ENCODE results near the gene SLC3A2. TPM values are rescaled to one million over a fixed set of nuclear protein-coding genes. Genes with fewer than 3 reads are reported as not detected.

Gene SLC3A2
- total and polyA plus RNA-seq, 10 donors, result 48.7 to 138 (median 111) TPM

- Histone ChIP-seq H3K9me3 (no peaks in the 10 kb centered on the region), H3K27me3 (replicated peaks in 1 of 7) (peaks cover 0 to 22% (median 4%) of the 10 kb centered on the region in 7 donors), H3K4me3 (no peak overlapping the region), H3K36me3 (no peaks in the 10 kb centered on the region), H3K4me1 (peaks cover 0 to 17% (median 12%) of the 10 kb centered on the region in 6 donors), H3K27ac (no peak overlapping the region)
- intact Hi-C loops (cut with DNase I; ENCODE audit: low total_unique reads), result no loop called here
- 71 to 77% (median 73%) methylated on average over 13 to 14 of the region's 14 CpGs for WGBS, 5 donors
- TF ChIP-seq POLR2AphosphoS5 (IDR thresholded peaks at IDR 0.05) (no peak), POLR2A (IDR thresholded peaks at IDR 0.05) (no peak)
- TF ChIP-seq, protein P1, sequence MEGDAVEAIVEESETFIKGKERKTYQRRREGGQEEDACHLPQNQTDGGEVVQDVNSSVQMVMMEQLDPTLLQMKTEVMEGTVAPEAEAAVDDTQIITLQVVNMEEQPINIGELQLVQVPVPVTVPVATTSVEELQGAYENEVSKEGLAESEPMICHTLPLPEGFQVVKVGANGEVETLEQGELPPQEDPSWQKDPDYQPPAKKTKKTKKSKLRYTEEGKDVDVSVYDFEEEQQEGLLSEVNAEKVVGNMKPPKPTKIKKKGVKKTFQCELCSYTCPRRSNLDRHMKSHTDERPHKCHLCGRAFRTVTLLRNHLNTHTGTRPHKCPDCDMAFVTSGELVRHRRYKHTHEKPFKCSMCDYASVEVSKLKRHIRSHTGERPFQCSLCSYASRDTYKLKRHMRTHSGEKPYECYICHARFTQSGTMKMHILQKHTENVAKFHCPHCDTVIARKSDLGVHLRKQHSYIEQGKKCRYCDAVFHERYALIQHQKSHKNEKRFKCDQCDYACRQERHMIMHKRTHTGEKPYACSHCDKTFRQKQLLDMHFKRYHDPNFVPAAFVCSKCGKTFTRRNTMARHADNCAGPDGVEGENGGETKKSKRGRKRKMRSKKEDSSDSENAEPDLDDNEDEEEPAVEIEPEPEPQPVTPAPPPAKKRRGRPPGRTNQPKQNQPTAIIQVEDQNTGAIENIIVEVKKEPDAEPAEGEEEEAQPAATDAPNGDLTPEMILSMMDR (IDR thresholded peaks at IDR 0.05 in 8 of 11, conservative IDR thresholded peaks at IDR 0.05 in 3 of 11), result no peak
- DNase-seq, result no peak
Measured at GRCh38 chr11:62911137-62912130, 30.7 kb downstream of the SLC3A2 start.

DNA sequence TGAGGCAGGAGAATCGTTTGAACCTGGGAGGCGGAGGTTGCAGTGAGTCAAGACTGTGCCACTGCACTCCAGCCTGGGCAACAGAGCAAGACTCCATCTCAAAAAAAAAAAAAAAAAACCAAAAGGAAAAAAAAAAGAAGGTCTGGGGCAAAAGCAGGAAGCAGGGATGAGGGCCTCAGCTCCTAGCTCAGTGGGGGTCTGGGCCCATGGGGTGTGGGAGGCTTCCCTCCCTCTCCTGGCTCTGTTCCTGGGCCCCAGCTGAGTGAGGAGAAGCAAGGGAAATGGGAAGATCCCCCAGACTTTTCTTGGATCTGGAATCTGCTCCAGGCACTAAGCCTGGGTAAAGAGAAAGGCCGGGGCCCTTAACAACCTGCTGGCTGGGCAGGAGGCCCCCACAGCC is 31.6 kb downstream of the SLC3A2 start:
- intact Hi-C loops (cut with DNase I; ENCODE audit: low total_unique reads), result no loop called here
- no peak for DNase-seq
- TF ChIP-seq, protein P1 (IDR thresholded peaks at IDR 0.05 in 8 of 11, conservative IDR thresholded peaks at IDR 0.05 in 3 of 11), result no peak
- TF ChIP-seq POLR2A (IDR thresholded peaks at IDR 0.05) (no peak), POLR2AphosphoS5 (IDR thresholded peaks at IDR 0.05) (no peak)
- no peak overlapping the region for H3K27ac ChIP-seq
- H3K36me3 ChIP-seq, result no peaks in the 10 kb centered on the region
- peaks cover 0 to 15% (median 0%) of the 10 kb centered on the region in 7 donors for H3K27me3 ChIP-seq (replicated peaks in 1 of 7)
- WGBS, 5 donors, result 83 to 94% (median 88%) methylated on average over 3 of the region's 3 CpGs
- no peak overlapping the region for H3K4me3 ChIP-seq
- peaks cover 0 to 17% (median 12%) of the 10 kb centered on the region in 6 donors for H3K4me1 ChIP-seq
- no peaks in the 10 kb centered on the region for H3K9me3 ChIP-seq

- 75 to 88% (median 88%) methylated on average over 1 of the region's 1 CpG for WGBS, 5 donors
- no peak for DNase-seq
- Histone ChIP-seq H3K9me3 (no peaks in the 10 kb centered on the region), H3K4me1 (peaks cover 0 to 3% (median 1%) of the 10 kb centered on the region in 6 donors), H3K27ac (no peak overlapping the region), H3K4me3 (no peak overlapping the region), H3K36me3 (no peaks in the 10 kb centered on the region), H3K27me3 (replicated peaks in 1 of 7) (peaks cover 0 to 6% (median 0%) of the 10 kb centered on the region in 7 donors)
- TF ChIP-seq, protein P1 (IDR thresholded peaks at IDR 0.05 in 8 of 11, conservative IDR thresholded peaks at IDR 0.05 in 3 of 11), result no peak
- TF ChIP-seq POLR2AphosphoS5 (IDR thresholded peaks at IDR 0.05) (no peak), POLR2A (IDR thresholded peaks at IDR 0.05) (no peak)
- intact Hi-C loops (cut with DNase I; ENCODE audit: low total_unique reads), result no loop called here
Measured at GRCh38 chr11:62914416-62914815, 33.7 kb downstream of the SLC3A2 start.

GRCh38 chr11:62917906-62918502 is 37.3 kb downstream of the SLC3A2 start:
- 90 to 95% (median 92%) methylated on average over 10 to 11 of the region's 11 CpGs for WGBS, 5 donors
- intact Hi-C loops (cut with DNase I; ENCODE audit: low total_unique reads), result no loop called here
- Histone ChIP-seq H3K36me3 (no peaks in the 10 kb centered on the region), H3K4me1 (peaks cover 0 to 4% (median under 1%) of the 10 kb centered on the region in 6 donors), H3K27ac (no peak overlapping the region), H3K9me3 (no peaks in the 10 kb centered on the region), H3K27me3 (replicated peaks in 1 of 7) (peaks cover 0 to 35% (median 16%) of the 10 kb centered on the region in 7 donors), H3K4me3 (no peak overlapping the region)
- DNase-seq, result no peak
- TF ChIP-seq, protein P1 (IDR thresholded peaks at IDR 0.05 in 8 of 11, conservative IDR thresholded peaks at IDR 0.05 in 3 of 11), result no peak
- no peak for TF ChIP-seq POLR2A (IDR thresholded peaks at IDR 0.05)
- no peak for TF ChIP-seq POLR2AphosphoS5 (IDR thresholded peaks at IDR 0.05)

Measured in spleen (tissue), 11 donors.